PC-9 (cell line): ENCODE results near the gene SLC25A34. TPM values are rescaled to one million over a fixed set of nuclear protein-coding genes. Genes with fewer than 3 reads are reported as not detected.
A peak's percentile ranks its signal among the peaks of the same experiment; 100 is the strongest.

Source experiments
- BruUV-seq: library from RNA; stranded (reverse); fragments of 400-500 nt; replicated peaks from 2 replicates; lab custom pipeline; 2021; lab: Mats Ljungman, UMichigan
- CTCF ChIA-PET: fragments of 300-600 bp; sonication (Branson Sonifier 250); formaldehyde crosslinking; loops from one replicate; lab custom pipeline; 2022; ENCODE audit warnings: antibody characterized with exemption; lab: Charles Lee
- POLR2A ChIA-PET: fragments of 300-600 bp; sonication (Branson Sonifier 250); formaldehyde crosslinking; loops from one replicate; lab custom pipeline; 2022; ENCODE audit warnings: antibody characterized with exemption; ENCODE audit not compliant: unreplicated experiment; lab: Charles Lee
- DNase-seq, 2 experiments: peaks; one replicate each; pipeline versions ENCODE4 v3.0.0 to v3.0.0-alpha.2; 2015 to 2022; ENCODE audit warnings: mixed read lengths in 1 of 2
- H2AFZ ChIP-seq: fragments of 200-600 bp; sonication (generic); 2 replicates; pipeline ENCODE4 v1.8.1; 2017; ENCODE audit warnings: antibody characterized with exemption
- H3F3A ChIP-seq: fragments of 200-600 bp; sonication (generic); 2 replicates; pipeline ENCODE4 v1.8.1; 2017; ENCODE audit warnings: antibody characterized with exemption, mild to moderate bottlenecking, low read depth; ENCODE audit not compliant: insufficient read depth
- H3K27ac ChIP-seq: fragments of 200-600 bp; sonication (generic); 2 replicates; pipeline ENCODE4 v1.6.1; 2016; ENCODE audit warnings: mixed run types
- H3K27me3 ChIP-seq: fragments of 200-600 bp; sonication (generic); 2 replicates; pipeline ENCODE4 v1.6.1; 2016; ENCODE audit warnings: low read depth, mixed run types; ENCODE audit not compliant: insufficient read depth
- H3K36me3 ChIP-seq: fragments of 200-600 bp; sonication (generic); 2 replicates; pipeline ENCODE4 v1.6.1; 2016; ENCODE audit warnings: low read depth, mixed run types
- H3K4me1 ChIP-seq: fragments of 200-600 bp; sonication (generic); replicated peaks from 2 replicates; pipeline ENCODE4 v1.6.1; 2016; ENCODE audit warnings: mixed run types; ENCODE audit not compliant: insufficient read depth
- H3K4me2 ChIP-seq: fragments of 200-600 bp; sonication (generic); 2 replicates; pipeline ENCODE4 v1.6.1; 2017; ENCODE audit warnings: mixed run types
- H3K4me3 ChIP-seq: fragments of 200-600 bp; sonication (generic); 2 replicates; pipeline ENCODE4 v1.6.1; 2016; ENCODE audit warnings: mixed run types
- H3K79me2 ChIP-seq: fragments of 200-600 bp; sonication (generic); 2 replicates; pipeline ENCODE4 v1.6.1; 2017; ENCODE audit warnings: low read depth, mixed run types
- H3K9me2 ChIP-seq: fragments of 200-600 bp; sonication (generic); 2 replicates; pipeline ENCODE4 v1.8.1; 2017; ENCODE audit warnings: mild to moderate bottlenecking; ENCODE audit not compliant: insufficient read depth
- H3K9me3 ChIP-seq: fragments of 200-600 bp; sonication (generic); 2 replicates; pipeline ENCODE4 v1.8.1; 2016; ENCODE audit warnings: low read depth; ENCODE audit not compliant: insufficient read depth
- H4K20me1 ChIP-seq: fragments of 200-600 bp; sonication (generic); 2 replicates; pipeline ENCODE4 v1.8.1; 2017; ENCODE audit not compliant: insufficient read depth
- CTCF ChIP-seq: fragments of 200-600 bp; sonication (generic); conservative IDR thresholded peaks from 2 replicates; pipeline ENCODE4 v1.6.1; 2017; ENCODE audit warnings: mixed run types, antibody characterized with exemption, mild to moderate bottlenecking, moderate library complexity
- EZH2 ChIP-seq: fragments of 200-600 bp; sonication (generic); IDR thresholded peaks from 2 replicates; pipeline ENCODE4 v1.8.0; 2017; ENCODE audit warnings: antibody characterized with exemption, low read depth
- intact Hi-C: fragments of 100-400 bp; cut with micrococcal nuclease; formaldehyde crosslinking; loops from one replicate; pipeline ENCODE4 v1.10.0; 2022; ENCODE audit not compliant: unreplicated experiment
- total RNA-seq: library from RNA; stranded (reverse); gene quantifications from 2 replicates; pipeline ENCODE4 v1.2.3, GENCODE V29; 2021

Gene SLC25A34
- total RNA-seq, 1 experiment from 2014 or later: 1.7 TPM

- intact Hi-C loops: no loop called here
- Histone ChIP-seq H3K4me2 (no peak overlapping the region), H3K27ac (no peak overlapping the region), H3K9me2 (no peaks in the 10 kb centered on the region), H3K9me3 (no peaks in the 10 kb centered on the region), H2AFZ (no peak overlapping the region), H3F3A (no peaks in the 10 kb centered on the region), H3K4me3 (no peak overlapping the region), H3K27me3 (no peaks in the 10 kb centered on the region), H3K79me2 (no peaks in the 10 kb centered on the region), H3K4me1 (no peaks in the 10 kb centered on the region), H4K20me1 (no peaks in the 10 kb centered on the region), H3K36me3 (no peaks in the 10 kb centered on the region)
- CTCF ChIA-PET: interaction anchor here (0.6 kb wide), 1 partner anchor 137 kb away, joined by 8 read pairs; no protein-coding TSS in a partner anchor
- TF ChIP-seq EZH2: no peak
- TF ChIP-seq CTCF: no peak
- no peak for DNase-seq
- no TSS peak for BruUV-seq
- POLR2A ChIA-PET: no interaction called here
These were observed 3.2 kb downstream of the SLC25A34 start for GRCh38 chr1:15739259-15739658.

- H3K27ac ChIP-seq: no peak overlapping the region
- H3K4me1 ChIP-seq: no peaks in the 10 kb centered on the region
- ChIA-PET POLR2A (interaction anchor here (0.7 kb wide), 1 partner anchor 61 kb away, joined by 3 read pairs; no protein-coding TSS in a partner anchor), CTCF (no interaction called here)
- H3K4me3 ChIP-seq: no peak overlapping the region
- H3K79me2 ChIP-seq: no peaks in the 10 kb centered on the region
- H3K9me2 ChIP-seq: no peaks in the 10 kb centered on the region
- BruUV-seq: no TSS peak
- no peaks in the 10 kb centered on the region for H3K36me3 ChIP-seq
- intact Hi-C loops: loop anchor here (2.0 to 5.0 kb wide), 3 partner anchors 142 to 467 kb away; no protein-coding TSS in a partner anchor
- H2AFZ ChIP-seq: no peak overlapping the region
- no peak for DNase-seq
- no peaks in the 10 kb centered on the region for H3F3A ChIP-seq
- H4K20me1 ChIP-seq: no peaks in the 10 kb centered on the region
- no peaks in the 10 kb centered on the region for H3K27me3 ChIP-seq
- H3K4me2 ChIP-seq: no peak overlapping the region
- H3K9me3 ChIP-seq: no peaks in the 10 kb centered on the region
- no peak for TF ChIP-seq EZH2
- 0 out of 2 replicates have a peak, but pooled peaks have one; percentile 13 for TF ChIP-seq CTCF
These were observed 3.7 kb downstream of the SLC25A34 start for GRCh38 chr1:15739745-15740144.

GRCh38 chr1:15740924-15741850 is 5.1 kb downstream of the SLC25A34 start:
- Histone ChIP-seq H3K4me2 (peak overlapping the region; percentile 38; the same call in 1 of the 2 replicates), H3K27me3 (no peaks in the 10 kb centered on the region), H3K36me3 (no peaks in the 10 kb centered on the region), H3K4me3 (no peak overlapping the region), H3K4me1 (no peaks in the 10 kb centered on the region), H2AFZ (no peak overlapping the region), H3K79me2 (no peaks in the 10 kb centered on the region), H3F3A (no peaks in the 10 kb centered on the region), H3K9me3 (no peaks in the 10 kb centered on the region), H4K20me1 (no peaks in the 10 kb centered on the region), H3K27ac (no peak overlapping the region), H3K9me2 (no peaks in the 10 kb centered on the region)
- peak; percentile 63 to 88 for DNase-seq
- TF ChIP-seq EZH2: no peak
- TF ChIP-seq CTCF: peak; percentile 82
- intact Hi-C loops: loop anchor here (2.0 to 5.0 kb wide), 3 partner anchors 144 to 469 kb away; no protein-coding TSS in a partner anchor
- POLR2A ChIA-PET: no interaction called here
- CTCF ChIA-PET: interaction anchor here (0.5 to 0.9 kb wide), 3 partner anchors 20 to 138 kb away, joined by 4 to 12 read pairs (median 10); no protein-coding TSS in a partner anchor
- no TSS peak for BruUV-seq
